Fibroblast of skin of right biceps (primary cell): ENCODE data around the gene TMEM141.
"Not testable (repeated sequence)": the region's sequence is repeated elsewhere in the genome, so short reads cannot be mapped to it uniquely, and the experiment has no call there.

ENCODE experiments used
- DNase-seq: peaks from one replicate; pipeline ENCODE4 v3.0.0-alpha.2; 2013

TMEM141 gene

DNA sequence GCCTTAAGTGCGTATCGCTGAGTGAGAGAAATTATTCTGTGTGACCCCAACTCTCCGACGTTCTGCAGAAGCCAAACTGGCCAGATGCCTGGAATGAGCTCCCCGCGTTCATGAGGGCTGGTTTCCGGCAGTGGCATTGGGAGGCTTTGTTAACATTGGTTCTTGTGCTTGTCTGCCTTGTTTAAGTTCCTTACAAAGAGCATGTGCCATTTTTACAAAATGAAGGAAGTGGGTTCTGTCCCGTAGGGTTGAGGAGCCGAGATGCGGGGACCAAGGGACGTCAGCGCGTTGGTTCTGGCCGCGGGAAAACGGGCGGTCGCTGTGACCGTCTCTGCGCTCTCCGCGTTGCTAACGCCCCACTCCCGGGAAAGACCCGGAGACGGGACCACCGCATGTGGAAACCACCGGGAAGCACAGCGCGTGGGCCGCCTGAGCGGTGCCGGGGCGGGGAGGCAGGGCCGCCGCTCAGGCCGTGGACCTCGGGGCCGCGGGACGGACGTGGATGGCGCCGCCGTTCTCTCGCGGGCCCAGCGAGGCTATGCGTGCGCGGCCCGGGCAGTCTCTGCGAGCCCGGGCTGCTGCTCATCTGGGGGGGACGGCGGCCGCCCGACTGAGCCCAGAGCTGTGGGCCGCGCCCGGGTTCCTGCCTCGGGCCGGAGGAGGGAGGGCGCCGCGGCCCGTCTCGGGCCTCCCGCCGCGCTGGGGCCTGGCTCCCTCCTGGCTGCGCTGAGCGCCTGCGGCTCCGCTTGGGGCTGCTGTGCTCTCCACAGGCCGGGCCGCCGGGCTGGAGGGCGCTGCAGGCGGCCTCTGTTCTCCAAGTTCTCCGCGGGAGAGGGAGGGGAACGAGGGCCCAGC lies 30.1 kb downstream of the TMEM141 start:
- no peak for DNase-seq

DNA sequence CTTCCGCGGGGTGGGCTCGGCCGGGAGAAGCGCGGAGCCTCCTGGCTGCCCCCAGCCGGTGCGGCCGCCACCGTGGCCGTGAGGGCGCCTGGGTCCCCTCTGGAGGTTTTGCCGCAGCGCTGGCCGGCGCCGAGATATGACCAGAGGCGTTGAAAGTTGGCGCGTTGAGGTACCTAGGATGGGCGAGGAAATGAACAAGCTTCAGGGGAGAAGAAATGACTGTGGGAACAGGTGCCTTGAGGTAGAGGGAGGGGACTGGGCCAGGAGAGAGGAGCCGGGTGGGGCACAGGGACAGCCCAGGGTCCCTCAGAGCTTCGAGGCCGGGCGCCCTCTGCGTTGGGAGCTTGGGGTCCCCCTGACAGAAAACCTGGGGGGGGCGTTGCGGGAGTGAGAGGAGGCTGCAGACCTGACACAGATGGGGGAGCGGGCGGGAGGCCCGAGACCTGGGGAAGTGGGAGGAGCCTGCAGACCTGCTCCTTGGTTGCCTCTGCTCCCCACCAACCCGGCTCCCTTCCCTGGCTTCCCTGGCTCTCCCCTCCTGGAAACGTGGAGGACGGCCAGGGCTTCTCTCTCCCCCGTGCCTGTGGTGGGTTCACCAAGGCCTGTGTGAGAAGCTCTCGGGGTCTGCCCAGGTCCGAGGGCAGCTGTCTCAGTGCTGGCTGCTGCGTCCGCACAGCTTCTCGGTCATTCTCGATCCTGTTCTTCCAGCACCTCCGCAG lies 30.8 kb downstream of the TMEM141 start:
- no peak for DNase-seq

GRCh38 chr9:136823136-136824046 lies 32.2 kb downstream of the TMEM141 start:
- DNase-seq = no peak

GRCh38 chr9:136824496-136825225 lies 33.5 kb downstream of the TMEM141 start:
- DNase-seq = no peak

GRCh38 chr9:136825295-136826187 lies 34.4 kb downstream of the TMEM141 start:
- DNase-seq = no peak

DNA sequence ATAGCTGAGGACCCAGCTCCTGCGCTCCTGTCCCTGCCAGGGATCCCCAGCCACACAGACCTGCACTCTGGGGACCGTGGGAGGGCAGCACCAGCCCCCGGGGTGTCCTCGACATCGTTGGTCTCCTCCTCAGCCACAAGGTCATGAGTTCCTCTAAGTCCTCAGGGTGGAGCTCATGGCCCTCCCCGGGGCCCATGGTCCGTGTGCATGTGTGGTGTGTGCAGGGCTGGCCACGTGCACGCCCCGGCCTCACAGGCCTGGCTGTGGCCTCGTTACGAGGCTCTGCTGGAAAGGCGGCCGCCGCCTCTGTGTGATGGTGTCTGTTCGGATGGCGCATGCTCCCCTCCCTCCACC lies 35.0 kb downstream of the TMEM141 start:
- DNase-seq = no peak

DNA sequence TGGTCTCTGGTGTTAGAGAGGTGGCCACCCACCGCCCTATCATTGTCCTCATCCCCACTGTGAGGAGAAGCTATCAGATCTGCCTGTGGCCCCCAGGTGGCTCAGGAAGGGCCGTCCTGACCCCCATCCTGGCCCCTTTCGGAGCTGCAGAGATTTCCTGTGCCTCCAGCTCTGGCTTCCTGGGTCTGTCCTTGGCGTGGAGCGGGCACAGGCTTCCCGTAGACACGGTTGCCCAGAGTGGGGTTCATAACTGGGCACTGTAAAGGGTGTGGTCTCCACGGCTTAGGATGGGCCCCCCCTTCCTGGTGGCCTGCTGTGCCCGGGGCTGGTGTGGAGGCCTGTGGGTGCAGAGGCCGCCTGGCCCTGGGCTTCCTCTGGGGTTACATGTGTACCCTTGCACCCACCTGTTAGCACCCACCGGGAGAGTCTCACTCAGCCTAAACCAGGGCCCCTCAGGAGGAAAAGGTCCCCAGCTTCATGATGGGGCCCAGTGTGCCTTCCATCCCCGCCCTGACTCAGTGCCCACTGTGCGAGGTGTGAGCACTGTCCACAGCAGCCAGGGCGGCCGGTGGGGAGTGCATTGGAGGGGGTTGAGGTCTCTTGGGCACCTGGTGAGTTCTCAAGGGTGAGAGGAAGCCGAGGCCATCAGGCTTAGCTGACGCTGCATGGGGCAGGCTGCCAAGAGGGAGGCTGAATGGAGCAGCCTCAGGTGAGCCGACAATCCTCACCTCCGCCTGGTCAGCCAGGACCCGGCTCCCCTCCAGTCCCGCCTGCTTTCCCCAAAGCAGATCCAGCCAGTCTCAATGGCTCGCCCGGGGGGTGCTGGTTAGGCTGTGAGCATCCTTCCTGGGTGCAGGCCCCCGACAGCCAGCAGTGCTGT lies 35.8 kb downstream of the TMEM141 start:
- no peak for DNase-seq

- DNase-seq = no peak
Observed at GRCh38 chr9:136827794-136828473, 36.8 kb downstream of the TMEM141 start.

GRCh38 chr9:136828474-136829140 lies 37.5 kb downstream of the TMEM141 start:
- DNase-seq = no peak

- no peak for DNase-seq
Observed at GRCh38 chr9:136829412-136829811, 38.3 kb downstream of the TMEM141 start.

DNA sequence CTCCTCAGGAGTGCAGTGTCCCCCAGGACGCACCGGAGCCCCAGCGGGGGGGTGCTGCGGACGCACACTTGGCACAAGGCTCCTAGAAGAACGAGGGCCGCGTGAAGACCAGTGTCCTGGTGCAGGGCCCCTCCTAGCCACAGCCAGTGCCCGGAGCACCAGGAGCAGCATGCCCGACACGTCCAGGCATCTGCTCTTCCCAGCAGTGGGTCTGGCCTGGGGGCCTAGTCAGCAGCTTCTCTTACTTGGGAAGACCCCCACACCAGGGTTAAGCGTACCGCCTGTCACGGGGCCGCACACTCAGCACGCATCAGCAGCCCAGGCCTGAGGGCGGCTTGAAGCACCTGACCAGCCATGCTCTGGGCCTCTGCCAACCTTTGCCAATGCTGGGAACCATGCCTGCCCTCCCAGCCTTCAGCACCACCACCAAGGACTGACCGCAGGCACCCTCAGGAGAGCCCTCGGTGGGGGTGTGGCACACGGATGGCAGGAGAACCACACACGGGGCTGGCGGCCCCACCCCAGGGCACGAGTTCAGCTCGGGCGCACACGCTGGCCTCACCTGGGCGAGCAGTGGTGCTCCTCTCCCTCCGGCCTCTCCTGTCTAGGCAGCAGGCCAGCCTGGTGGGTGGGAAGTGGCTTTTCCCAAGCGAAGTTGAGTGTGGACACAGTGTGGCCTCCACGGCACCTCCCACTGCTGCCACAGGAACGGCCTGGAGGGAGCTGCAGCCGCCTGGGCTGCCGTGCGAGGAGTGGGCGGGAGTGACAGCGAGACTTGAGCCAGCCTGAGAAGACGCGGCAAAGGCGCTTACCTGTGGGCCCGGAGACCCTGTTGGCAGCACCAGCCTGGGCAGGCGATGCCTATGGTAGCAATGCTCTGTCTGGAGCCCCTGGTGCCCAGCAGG lies 39.1 kb downstream of the TMEM141 start:
- no peak for DNase-seq

DNA sequence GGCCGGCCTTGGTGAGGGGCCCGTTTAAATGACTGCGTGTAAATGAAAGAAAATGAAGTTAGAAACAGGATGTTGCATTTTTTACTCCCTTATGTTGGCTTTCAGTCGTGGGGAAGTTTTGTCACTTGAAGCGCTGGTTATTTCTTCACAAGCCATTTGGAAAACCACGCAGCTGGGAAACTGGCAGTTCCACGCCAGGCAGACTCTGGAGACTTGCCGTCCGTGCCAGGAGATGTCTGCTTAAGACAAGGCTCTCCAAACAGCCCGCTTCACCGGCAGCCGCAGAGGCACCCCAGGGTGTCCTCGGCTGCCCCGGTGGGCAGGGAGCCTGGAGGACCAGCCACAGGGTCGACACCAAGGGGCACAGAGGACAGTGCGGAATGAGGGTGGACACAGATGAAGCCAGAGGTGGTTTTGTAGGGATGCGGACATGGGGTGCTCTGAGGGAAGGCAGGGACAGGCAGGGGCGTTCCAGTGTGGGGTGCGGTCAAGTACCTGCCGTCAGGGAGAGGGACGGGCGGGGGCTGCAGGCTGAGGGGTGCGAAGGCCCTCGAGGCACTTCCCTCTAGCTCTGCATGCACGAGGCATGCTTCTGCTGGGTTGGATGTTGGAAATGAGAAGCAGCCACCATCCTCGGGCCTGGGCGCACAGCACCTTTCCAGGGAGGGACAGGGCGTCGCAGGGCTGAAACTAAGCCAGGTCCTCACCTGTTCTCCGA lies 40.0 kb downstream of the TMEM141 start:
- no peak for DNase-seq

- no peak for DNase-seq
Observed at GRCh38 chr9:136831720-136832104, 40.6 kb downstream of the TMEM141 start.

- no peak for DNase-seq
Observed at GRCh38 chr9:136832581-136832980, 41.4 kb downstream of the TMEM141 start.

- DNase-seq = not testable (repeated sequence)
Observed at GRCh38 chr9:136833381-136834048, 42.4 kb downstream of the TMEM141 start.

DNA sequence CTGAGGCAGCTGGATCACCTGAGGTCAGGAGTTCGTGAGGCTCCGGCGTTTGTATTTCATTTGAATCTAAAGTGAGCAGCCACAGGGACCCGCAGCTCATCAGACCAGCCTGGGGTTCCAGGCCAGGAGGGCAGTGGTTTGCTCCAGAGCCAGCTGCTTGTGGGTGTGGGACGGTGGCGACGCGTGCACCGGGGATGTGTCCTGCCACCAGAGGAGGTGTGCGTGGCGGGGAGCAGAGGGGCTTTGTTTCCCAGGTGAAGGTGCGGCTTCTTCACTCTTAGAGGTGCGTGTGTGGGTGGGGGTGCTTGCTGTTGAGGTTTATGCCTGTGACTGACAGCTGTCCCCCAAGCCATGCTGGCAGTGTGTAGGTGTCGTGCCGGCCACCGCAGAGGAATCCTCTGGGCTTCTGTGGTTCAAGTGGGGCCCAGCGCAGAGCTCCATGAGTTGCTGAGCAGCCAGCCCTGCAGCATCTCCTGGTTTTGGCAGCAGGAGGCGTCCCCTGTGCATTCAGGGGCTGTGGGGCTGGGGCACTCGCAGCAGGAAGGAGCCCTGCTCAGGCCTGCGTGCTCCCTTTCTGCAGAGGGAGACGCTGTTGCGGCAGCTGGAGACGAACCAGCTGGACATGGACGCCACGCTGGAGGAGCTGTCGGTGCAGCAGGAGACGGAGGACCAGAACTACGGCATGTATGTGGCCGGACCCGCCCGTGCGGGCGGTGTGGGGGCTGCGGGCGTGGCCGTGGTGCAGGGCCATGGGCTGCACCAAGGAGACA lies 44.2 kb downstream of the TMEM141 start:
- DNase-seq = no peak
